Measurements from ENCODE around the gene TULP1.

The TULP1 gene

DNA sequence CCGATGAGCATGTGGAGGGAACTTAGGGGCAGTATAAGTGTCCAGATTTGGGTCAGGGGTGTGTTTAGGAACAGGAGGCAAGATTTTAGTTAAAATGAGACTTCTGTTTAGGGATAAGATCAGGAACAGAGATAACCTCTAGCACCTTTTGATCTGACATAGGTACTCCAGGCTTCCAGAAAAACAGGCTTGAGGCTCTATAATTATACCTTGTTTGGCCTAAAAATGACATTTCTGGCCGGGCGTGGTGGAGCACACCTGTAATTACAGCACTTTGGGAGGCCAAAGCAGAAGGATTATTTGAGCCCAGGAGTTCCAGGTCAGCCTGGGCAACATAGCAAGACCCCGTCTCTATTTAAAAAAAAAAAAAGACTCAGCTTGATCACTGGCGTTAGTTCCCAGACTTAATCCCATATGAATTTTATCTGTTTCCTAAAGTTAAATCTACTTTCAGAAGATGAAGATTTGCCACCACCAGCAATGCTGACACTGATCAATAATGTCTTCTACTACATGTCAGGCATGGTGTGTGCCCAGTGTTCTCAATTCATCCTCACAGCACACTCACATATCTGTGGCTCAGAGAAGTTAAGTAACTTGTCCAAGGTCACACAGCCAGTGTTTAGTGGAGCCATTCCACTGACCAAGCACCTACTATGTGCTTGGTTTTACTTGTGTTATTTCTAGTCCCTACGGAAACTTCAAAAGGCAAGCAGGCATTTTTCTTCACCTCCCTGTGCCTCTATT, 6.0 kb upstream of the TULP1 start:
- TF ChIP-seq, protein P1, sequence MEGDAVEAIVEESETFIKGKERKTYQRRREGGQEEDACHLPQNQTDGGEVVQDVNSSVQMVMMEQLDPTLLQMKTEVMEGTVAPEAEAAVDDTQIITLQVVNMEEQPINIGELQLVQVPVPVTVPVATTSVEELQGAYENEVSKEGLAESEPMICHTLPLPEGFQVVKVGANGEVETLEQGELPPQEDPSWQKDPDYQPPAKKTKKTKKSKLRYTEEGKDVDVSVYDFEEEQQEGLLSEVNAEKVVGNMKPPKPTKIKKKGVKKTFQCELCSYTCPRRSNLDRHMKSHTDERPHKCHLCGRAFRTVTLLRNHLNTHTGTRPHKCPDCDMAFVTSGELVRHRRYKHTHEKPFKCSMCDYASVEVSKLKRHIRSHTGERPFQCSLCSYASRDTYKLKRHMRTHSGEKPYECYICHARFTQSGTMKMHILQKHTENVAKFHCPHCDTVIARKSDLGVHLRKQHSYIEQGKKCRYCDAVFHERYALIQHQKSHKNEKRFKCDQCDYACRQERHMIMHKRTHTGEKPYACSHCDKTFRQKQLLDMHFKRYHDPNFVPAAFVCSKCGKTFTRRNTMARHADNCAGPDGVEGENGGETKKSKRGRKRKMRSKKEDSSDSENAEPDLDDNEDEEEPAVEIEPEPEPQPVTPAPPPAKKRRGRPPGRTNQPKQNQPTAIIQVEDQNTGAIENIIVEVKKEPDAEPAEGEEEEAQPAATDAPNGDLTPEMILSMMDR (IDR thresholded peaks at IDR 0.05): no peak

DNA sequence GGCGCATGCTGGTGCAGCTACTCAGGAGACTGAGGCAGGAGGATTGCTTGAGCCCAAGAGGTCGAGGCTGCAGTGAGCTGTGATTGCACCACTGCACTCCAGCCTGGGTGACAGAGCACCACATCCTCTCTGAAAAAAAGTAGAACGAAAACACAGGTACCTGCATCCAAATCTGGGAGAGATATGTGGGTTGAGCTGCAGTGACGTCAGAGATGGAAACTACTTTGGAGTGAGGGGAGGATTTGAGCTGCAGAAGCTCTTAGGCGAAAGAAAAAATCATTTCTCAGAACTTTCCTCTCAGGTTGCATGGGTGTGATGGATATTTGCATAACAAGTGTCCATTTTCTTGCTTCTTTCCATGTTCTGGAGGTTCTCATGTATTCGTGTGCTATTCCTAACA, 4.0 kb upstream of the TULP1 start:
- TF ChIP-seq, protein P1 (IDR thresholded peaks at IDR 0.05): no peak

DNA sequence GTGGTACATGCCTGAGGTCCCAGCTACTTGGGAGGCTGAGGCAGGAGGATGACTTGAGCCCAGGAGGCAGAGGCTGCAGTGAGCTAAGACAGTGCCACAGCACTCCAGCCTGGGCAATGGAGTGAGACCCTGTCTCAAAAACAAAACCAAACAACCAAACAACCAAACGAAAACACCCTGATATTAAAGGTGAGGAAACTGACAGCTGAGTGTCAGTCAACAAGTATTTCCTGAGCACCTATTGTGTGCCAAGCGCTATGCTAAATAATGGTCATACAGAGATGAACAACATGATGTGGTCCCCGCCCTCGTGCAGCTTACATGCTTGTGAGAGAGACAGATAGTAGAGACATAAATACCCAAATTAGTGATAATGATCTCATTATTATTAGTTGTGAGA, 1.9 kb upstream of the TULP1 start:
- TF ChIP-seq, protein P1 (IDR thresholded peaks at IDR 0.05): no peak

DNA sequence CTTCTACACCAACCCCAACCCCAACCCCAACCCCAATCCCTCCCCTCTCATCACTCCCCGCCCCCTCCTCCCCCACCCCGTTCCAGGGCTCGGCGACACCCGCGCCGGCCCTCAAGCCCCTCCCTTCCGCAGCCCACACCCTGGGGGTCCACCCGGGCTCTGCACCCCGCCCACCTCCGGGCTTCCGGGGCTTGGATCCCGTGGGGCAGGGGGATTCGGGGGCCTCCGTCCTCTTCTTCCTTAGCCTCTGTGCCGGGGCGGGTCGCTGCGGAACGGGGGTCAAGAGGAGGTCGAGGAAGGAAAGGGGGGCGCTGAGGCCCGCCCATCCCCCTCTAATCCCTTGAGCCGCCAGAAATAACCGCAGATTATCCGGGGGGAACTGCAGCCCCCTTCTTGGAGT, 690 bp downstream of the TULP1 start:
- TF ChIP-seq, protein P1 (IDR thresholded peaks at IDR 0.05): no peak

DNA sequence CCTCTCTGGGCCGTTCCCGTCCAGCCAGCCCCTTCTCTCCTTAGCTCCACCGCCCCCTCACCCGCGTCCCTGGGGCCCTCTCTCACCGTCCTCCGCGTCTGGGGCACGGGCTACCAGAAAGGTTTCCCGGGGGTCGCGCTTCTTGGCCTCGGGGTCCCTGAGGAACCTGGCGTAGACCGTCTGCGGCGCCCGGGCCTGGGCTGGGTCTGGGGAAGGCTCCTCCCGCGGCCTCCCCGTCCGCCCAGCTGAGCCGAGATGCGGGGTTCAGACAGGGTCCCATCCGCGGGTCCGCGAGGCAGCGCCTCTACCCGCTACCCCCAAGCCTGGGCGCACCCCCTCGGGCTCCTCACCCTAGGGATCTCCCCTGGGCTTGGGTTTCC, 1.1 kb downstream of the TULP1 start:
- TF ChIP-seq, protein P1 (IDR thresholded peaks at IDR 0.05): no peak

DNA sequence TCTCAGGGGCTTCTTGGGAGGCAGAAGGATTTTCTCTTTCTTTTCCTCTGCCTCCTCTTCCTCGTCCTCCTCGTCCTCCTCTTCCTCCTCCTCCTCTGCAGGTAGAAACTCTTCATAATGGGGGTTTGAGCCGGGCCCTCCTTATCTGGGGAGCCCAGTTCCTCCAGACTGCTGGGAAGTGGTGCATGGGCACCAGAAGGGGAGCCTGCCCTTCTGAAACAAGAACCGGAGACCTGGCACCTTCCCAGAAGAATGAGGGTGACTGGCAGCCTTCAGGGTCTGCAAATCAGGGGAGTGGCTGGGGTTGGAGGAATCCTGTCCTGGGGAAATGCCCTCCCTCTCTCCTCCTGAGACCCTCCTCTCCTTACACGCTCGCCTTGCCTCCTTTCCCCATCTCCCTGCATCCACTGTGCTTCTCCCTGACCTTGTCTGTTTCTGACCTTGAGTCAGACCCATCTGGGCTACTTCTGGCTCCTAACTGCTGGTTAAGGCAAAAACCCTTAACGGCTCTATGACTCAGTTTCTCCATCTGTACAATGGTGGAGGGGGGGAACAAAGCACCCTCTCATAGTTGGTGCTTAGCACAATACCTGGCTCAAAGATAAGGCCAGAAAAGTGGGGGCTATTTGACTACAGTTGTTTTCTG, 1.7 kb downstream of the TULP1 start:
- TF ChIP-seq, protein P1 (IDR thresholded peaks at IDR 0.05): no peak

DNA sequence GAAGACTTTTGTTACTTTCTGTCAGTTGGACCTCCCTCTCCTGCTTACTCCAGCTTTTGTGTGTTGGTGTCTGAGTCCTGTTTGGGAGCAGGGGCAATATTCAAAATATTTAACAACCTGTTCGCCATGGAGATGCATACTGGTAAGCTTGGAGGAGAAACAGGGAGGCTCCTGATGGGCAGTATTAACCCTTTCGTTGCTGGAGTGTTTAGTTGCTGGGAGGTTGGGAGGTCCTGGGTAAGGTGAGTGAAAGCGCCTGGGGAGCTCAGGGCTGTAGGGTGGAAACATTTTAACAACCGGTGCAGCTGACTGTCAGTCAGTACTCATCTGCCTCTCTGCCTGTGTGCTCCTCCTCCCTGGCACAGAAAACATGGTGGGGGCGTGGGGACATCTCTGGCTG, 4.2 kb downstream of the TULP1 start:
- TF ChIP-seq, protein P1 (IDR thresholded peaks at IDR 0.05): no peak
